Neuronal stem cell (in vitro differentiated cells): ENCODE measurements around the gene KCNH6. TPM values are rescaled to one million over a fixed set of nuclear protein-coding genes. Genes with fewer than 3 reads are reported as not detected.

Experiments
- DNase-seq: peaks from one replicate; pipeline ENCODE4 v3.0.0-alpha.2; 2013; ENCODE audit warnings: low spot score
- H2AFZ ChIP-seq: one replicate; pipeline ENCODE4 v1.6.1; 2013; ENCODE audit warnings: mild to moderate bottlenecking, low read length, inconsistent platforms
- H2AK5ac ChIP-seq: 2 replicates; pipeline ENCODE4 v1.6.1; 2013; ENCODE audit warnings: low read depth, mild to moderate bottlenecking, inconsistent platforms, low read length, moderate library complexity, mixed read lengths
- H2BK120ac ChIP-seq: 2 replicates; pipeline ENCODE4 v1.6.1; 2013; ENCODE audit warnings: low read depth, mild to moderate bottlenecking, inconsistent platforms, low read length, moderate library complexity, mixed read lengths
- H2BK12ac ChIP-seq: one replicate; pipeline ENCODE4 v1.6.1; 2013; ENCODE audit warnings: low read length, inconsistent platforms
- H2BK15ac ChIP-seq: 2 replicates; pipeline ENCODE4 v1.6.1; 2013; ENCODE audit warnings: mild to moderate bottlenecking, low read length, inconsistent platforms, mixed read lengths
- H2BK5ac ChIP-seq: one replicate; pipeline ENCODE4 v1.6.1; 2013; ENCODE audit warnings: inconsistent platforms, mild to moderate bottlenecking, low read length, moderate library complexity
- H3K14ac ChIP-seq: one replicate; pipeline ENCODE4 v1.6.1; 2013; ENCODE audit warnings: low read length, inconsistent platforms
- H3K18ac ChIP-seq: 2 replicates; pipeline ENCODE4 v1.6.1; 2013; ENCODE audit warnings: low read length, inconsistent platforms
- H3K23ac ChIP-seq: 2 replicates; pipeline ENCODE4 v1.6.1; 2013; ENCODE audit warnings: low read depth, mild to moderate bottlenecking, mixed read lengths, low read length, inconsistent platforms; ENCODE audit not compliant: poor library complexity
- H3K27ac ChIP-seq: replicated peaks from 3 replicates; pipeline ENCODE4 v1.5.1; 2013; ENCODE audit warnings: low read length, inconsistent platforms
- H3K27me3 ChIP-seq, 3 experiments: 2 replicates each; pipeline ENCODE4 v1.6.1; 2013; ENCODE audit warnings: low read length in 3 of 3, mild to moderate bottlenecking in 2 of 3, inconsistent platforms in 1 of 3, low read depth in 1 of 3, mixed read lengths in 1 of 3, moderate library complexity in 1 of 3; ENCODE audit not compliant: control insufficient read depth in 3 of 3, insufficient read depth in 3 of 3
- H3K36me3 ChIP-seq, 2 donors: replicated peaks in 1 of 2; 2 replicates each; pipeline ENCODE4 v1.6.1; 2013; ENCODE audit warnings: low read length in 2 of 2; ENCODE audit not compliant: control insufficient read depth in 2 of 2, insufficient read depth in 2 of 2
- H3K4ac ChIP-seq: 2 replicates; pipeline ENCODE4 v1.6.1; 2013; ENCODE audit warnings: inconsistent platforms, mild to moderate bottlenecking, low read length, moderate library complexity
- H3K4me1 ChIP-seq, 2 donors: 1 replicate in 1 of 2; 2 replicates in 1 of 2; pipeline ENCODE4 v1.6.1; 2013; ENCODE audit warnings: low read length in 2 of 2, low read depth in 1 of 2; ENCODE audit not compliant: control insufficient read depth in 2 of 2, insufficient read depth in 1 of 2
- H3K4me2 ChIP-seq: one replicate; pipeline ENCODE4 v1.6.1; 2013; ENCODE audit warnings: mild to moderate bottlenecking, low read length, inconsistent platforms; ENCODE audit not compliant: insufficient read depth, poor library complexity, severe bottlenecking
- H3K4me3 ChIP-seq, 2 donors: 2 replicates each; pipeline ENCODE4 v1.5.1; 2013; ENCODE audit warnings: low read length in 2 of 2, mild to moderate bottlenecking in 2 of 2, inconsistent platforms in 1 of 2, moderate library complexity in 1 of 2
- H3K79me1 ChIP-seq: one replicate; pipeline ENCODE4 v1.6.1; 2013; ENCODE audit warnings: low read depth, mild to moderate bottlenecking, inconsistent platforms, low read length, moderate library complexity
- H3K9ac ChIP-seq: one replicate; pipeline ENCODE4 v1.6.1; 2013; ENCODE audit warnings: mild to moderate bottlenecking, low read depth, low read length, inconsistent platforms; ENCODE audit not compliant: poor library complexity
- H3K9me3 ChIP-seq, 2 donors: replicated peaks in 1 of 2; 2 replicates each; pipeline versions ENCODE3 to v1.6.1; 2013; ENCODE audit warnings: low read length in 2 of 2, mild to moderate bottlenecking in 2 of 2, inconsistent platforms in 1 of 2, low read depth in 1 of 2, mixed read lengths in 1 of 2, moderate library complexity in 1 of 2; ENCODE audit not compliant: control insufficient read depth in 2 of 2, insufficient read depth in 1 of 2
- H4K8ac ChIP-seq: one replicate; pipeline ENCODE4 v1.6.1; 2013; ENCODE audit warnings: low read depth, mild to moderate bottlenecking, inconsistent platforms, low read length, moderate library complexity
- H4K91ac ChIP-seq: one replicate; pipeline ENCODE4 v1.6.1; 2013; ENCODE audit warnings: low read length, low read depth, mild to moderate bottlenecking, inconsistent platforms; ENCODE audit not compliant: poor library complexity
- WGBS, 2 donors: extraction: QIAGEN DNeasy Blood & Tissue Kit; methylation state at CpG; one replicate each; pipeline ENCODE4 v1.1.7; 2013; ENCODE audit warnings: missing lambda C conversion rate in 2 of 2, mixed read lengths in 1 of 2; ENCODE audit not compliant: insufficient read length in 2 of 2, insufficient replicate concordance in 1 of 2; ENCODE audit errors: extremely low coverage in 2 of 2; 5-methylcytosine and 5-hydroxymethylcytosine counted together
- small RNA-seq: library from polyadenylated mRNA; stranded (forward); fragments of <200 nt; extraction: miRNeasy Mini kit (QIAGEN cat#:217004); gene quantifications from one replicate; pipeline ENCODE3, GENCODE V24; 2013; ENCODE audit not compliant: insufficient read depth

KCNH6 gene

GRCh38 chr17:63592797-63593196, 69.6 kb downstream of the KCNH6 start:
- Histone ChIP-seq H3K27ac (no peak overlapping the region), H4K8ac (no peak overlapping the region), H2BK5ac (no peak overlapping the region), H2AK5ac (no peak overlapping the region), H2BK12ac (no peak overlapping the region), H3K4ac (no peak overlapping the region), H3K9me3 (no peaks in the 10 kb centered on the region), H2BK120ac (no peak overlapping the region), H3K27me3 (no peaks in the 10 kb centered on the region), H2BK15ac (no peak overlapping the region), H3K4me2 (no peak overlapping the region), H3K79me1 (no peaks in the 10 kb centered on the region), H3K23ac (no peak overlapping the region), H2AFZ (no peak overlapping the region), H3K9ac (no peak overlapping the region), H4K91ac (no peak overlapping the region), H3K4me1 (no peaks in the 10 kb centered on the region), H3K4me3 (no peak overlapping the region), H3K14ac (no peak overlapping the region), H3K36me3 (peaks cover 33 to 66% of the 10 kb centered on the region in 2 donors), H3K18ac (no peak overlapping the region)
- no CpG with 5 or more reads among the region's 3 CpGs for WGBS, 2 donors
- DNase-seq, result no peak

GRCh38 chr17:63595132-63595531, 72.0 kb downstream of the KCNH6 start:
- Histone ChIP-seq H3K18ac (no peak overlapping the region), H3K9me3 (no peaks in the 10 kb centered on the region), H3K9ac (no peak overlapping the region), H2BK5ac (no peak overlapping the region), H3K79me1 (no peaks in the 10 kb centered on the region), H3K4me1 (peaks cover 0 to 2% of the 10 kb centered on the region in 2 donors), H3K27ac (no peak overlapping the region), H2AFZ (no peak overlapping the region), H2BK15ac (no peak overlapping the region), H4K91ac (no peak overlapping the region), H3K4me3 (no peak overlapping the region), H4K8ac (no peak overlapping the region), H2AK5ac (no peak overlapping the region), H3K23ac (no peak overlapping the region), H3K27me3 (no peaks in the 10 kb centered on the region), H2BK120ac (no peak overlapping the region), H3K14ac (no peak overlapping the region), H3K4ac (no peak overlapping the region), H2BK12ac (no peak overlapping the region), H3K36me3 (peaks cover 19 to 43% of the 10 kb centered on the region in 2 donors), H3K4me2 (no peak overlapping the region)
- DNase-seq, result no peak
- no CpG with 5 or more reads among the region's 3 CpGs for WGBS, 2 donors

Small RNAs within 50 kb of the gene (small RNA-seq; reads per million reads assigned to genes)
- not detected for gene RNU6-288P
